Measurements from ENCODE around the gene TPM4.
"Not testable (repeated sequence)": the region's sequence is repeated elsewhere in the genome, so short reads cannot be mapped to it uniquely, and the experiment has no call there.

Gene TPM4

GRCh38 chr19:16096280-16096855, 20.1 kb downstream of the TPM4 start:
- H3K4me3 ChIP-seq (ENCODE audit: low read length): no peak overlapping the region
- no peak for DNase-seq (ENCODE audit: low read depth)
- no peak for TF ChIP-seq CTCF (IDR thresholded peaks at IDR 0.05; ENCODE audit: insufficient read depth, low read depth, low read length, missing control alignments)

DNA sequence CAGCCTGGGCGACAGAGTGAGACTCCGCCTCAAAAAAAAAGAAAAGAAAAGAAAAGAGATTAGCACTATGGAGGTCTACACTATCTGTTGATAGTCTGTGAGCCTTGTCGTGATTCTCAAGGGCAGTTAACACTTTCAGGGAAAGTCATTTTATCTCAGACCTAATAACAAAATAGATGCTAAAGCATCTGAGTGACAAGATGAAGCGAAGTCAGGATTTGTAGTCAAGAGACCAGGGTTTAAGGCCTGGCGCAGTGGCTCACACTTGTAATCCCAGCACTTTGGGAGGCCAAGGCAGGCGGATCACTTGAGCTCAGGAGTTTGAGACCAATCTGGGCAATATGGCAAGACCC, 22.1 kb downstream of the TPM4 start:
- TF ChIP-seq CTCF (IDR thresholded peaks at IDR 0.05; ENCODE audit: insufficient read depth, low read depth, low read length, missing control alignments): no peak
- no peak for DNase-seq (ENCODE audit: low read depth)
- H3K4me3 ChIP-seq (ENCODE audit: low read length): no peak overlapping the region

GRCh38 chr19:16098821-16099220, 22.5 kb downstream of the TPM4 start:
- DNase-seq (ENCODE audit: low read depth): no peak
- no peak for TF ChIP-seq CTCF (IDR thresholded peaks at IDR 0.05; ENCODE audit: insufficient read depth, low read depth, low read length, missing control alignments)
- no peak overlapping the region for H3K4me3 ChIP-seq (ENCODE audit: low read length)

DNA sequence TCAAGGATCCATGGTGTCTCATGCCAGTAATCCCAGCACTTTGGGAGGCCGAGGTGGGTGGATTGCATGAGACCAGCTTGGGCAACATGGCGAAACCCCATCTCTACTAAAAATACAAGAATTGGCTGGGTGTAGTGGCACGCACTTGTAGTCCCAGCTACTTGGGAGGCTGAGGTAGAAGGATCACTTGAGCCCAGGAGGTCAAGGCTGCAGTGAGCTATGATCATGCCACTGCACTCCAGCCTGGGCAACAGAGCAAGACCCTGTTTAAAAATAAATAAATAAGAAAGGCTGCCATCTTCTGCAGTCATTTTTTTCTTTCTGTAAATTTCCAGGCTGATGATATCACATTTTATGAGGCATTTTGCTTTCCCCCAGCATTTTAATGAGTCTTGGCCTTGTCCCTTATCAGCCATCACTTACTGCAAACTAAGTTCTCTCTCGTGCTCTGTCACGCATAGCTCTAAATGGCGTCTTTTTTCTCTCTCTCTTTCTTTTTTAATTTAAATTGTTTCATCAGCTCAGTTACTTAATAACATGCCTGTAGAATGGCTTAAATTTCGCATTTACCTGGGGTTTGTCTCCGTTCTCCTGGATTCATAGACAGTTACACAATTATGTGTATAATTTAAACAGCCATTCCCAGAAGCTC, 23.1 kb downstream of the TPM4 start:
- not testable (repeated sequence) for DNase-seq (ENCODE audit: low read depth); H3K4me3 ChIP-seq (ENCODE audit: low read length)

DNA sequence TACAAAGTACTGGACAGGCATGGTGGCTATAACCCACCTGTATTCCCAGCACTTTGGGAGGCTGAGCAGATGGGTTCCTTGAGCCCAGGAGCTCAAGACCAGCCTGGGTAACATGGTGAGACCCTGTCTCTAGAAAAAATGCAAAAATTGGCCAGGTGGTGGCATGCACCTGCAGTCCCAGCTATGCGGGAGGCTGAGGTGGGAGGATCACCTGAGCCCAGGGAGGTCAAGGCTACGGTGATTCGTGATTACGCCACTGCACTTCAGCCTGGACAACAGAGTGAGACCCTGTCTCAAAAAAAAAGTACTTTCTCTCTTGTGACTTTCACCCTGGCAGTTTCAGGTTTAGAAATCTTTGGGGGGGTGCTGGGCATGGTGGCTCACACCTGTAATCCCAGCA, 24.2 kb downstream of the TPM4 start:
- H3K4me3 ChIP-seq (ENCODE audit: low read length): no peak overlapping the region
- no peak for DNase-seq (ENCODE audit: low read depth)
- no peak for TF ChIP-seq CTCF (IDR thresholded peaks at IDR 0.05; ENCODE audit: insufficient read depth, low read depth, low read length, missing control alignments)

DNA sequence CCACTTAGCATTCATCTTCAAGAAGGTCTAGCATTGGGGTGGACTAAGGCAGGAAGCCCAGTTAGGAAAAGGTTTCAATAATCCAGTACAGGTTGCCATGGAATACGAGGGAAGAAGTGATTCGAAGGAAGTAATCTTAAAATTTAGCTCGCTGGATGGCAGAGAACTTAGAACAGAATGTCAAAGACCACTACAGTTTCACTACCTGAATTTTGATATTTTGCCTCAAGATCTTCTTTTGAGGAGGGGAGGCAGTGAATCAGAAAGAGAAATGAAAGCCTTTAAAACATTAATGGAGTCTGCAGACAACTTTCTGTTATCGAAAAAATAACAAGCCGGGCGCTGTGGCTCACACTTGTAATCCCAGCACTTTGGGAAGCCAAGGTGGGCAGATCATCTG, 28.4 kb downstream of the TPM4 start:
- TF ChIP-seq CTCF (IDR thresholded peaks at IDR 0.05; ENCODE audit: insufficient read depth, low read depth, low read length, missing control alignments): no peak
- DNase-seq (ENCODE audit: low read depth): peak; percentile 49
- no peak overlapping the region for H3K4me3 ChIP-seq (ENCODE audit: low read length)

- DNase-seq (ENCODE audit: low read depth): peak; percentile 53
- H3K4me3 ChIP-seq (ENCODE audit: low read length): no peak overlapping the region
- no peak for TF ChIP-seq CTCF (IDR thresholded peaks at IDR 0.05; ENCODE audit: insufficient read depth, low read depth, low read length, missing control alignments)
Measured at GRCh38 chr19:16106121-16106520, 29.8 kb downstream of the TPM4 start.
